ENCODE results near the gene PKP2.

The PKP2 gene

GRCh38 chr12:32860192-32860591 lies 36.4 kb downstream of the PKP2 start:
- DNase-seq, result no peak

GRCh38 chr12:32859389-32859788 lies 37.2 kb downstream of the PKP2 start:
- DNase-seq, result no peak

- no peak for DNase-seq
Observed at GRCh38 chr12:32854716-32855115, 41.9 kb downstream of the PKP2 start.

- no peak for DNase-seq
Observed at GRCh38 chr12:32854097-32854496, 42.5 kb downstream of the PKP2 start.

- no peak for DNase-seq
Observed at GRCh38 chr12:32847287-32847686, 49.3 kb downstream of the PKP2 start.

- no peak for DNase-seq
Observed at GRCh38 chr12:32846053-32846452, 50.5 kb downstream of the PKP2 start.

GRCh38 chr12:32843528-32844095 lies 53.0 kb downstream of the PKP2 start:
- DNase-seq, result no peak

- no peak for DNase-seq
Observed at GRCh38 chr12:32841061-32841460, 55.5 kb downstream of the PKP2 start.

GRCh38 chr12:32839828-32840227 lies 56.7 kb downstream of the PKP2 start:
- DNase-seq, result no peak

- DNase-seq, result no peak
Observed at GRCh38 chr12:32837974-32838373, 58.6 kb downstream of the PKP2 start.

- no peak for DNase-seq
Observed at GRCh38 chr12:32836710-32837109, 59.9 kb downstream of the PKP2 start.

GRCh38 chr12:32834122-32834521 lies 62.5 kb downstream of the PKP2 start:
- DNase-seq, result no peak

- no peak for DNase-seq
Observed at GRCh38 chr12:32828552-32828951, 68.0 kb downstream of the PKP2 start.

GRCh38 chr12:32828120-32828519 lies 68.5 kb downstream of the PKP2 start:
- DNase-seq, result no peak

- DNase-seq, result no peak
Observed at GRCh38 chr12:32826807-32827412, 69.7 kb downstream of the PKP2 start.

- no peak for DNase-seq
Observed at GRCh38 chr12:32824596-32824995, 72.0 kb downstream of the PKP2 start.

- DNase-seq, result no peak
Observed at GRCh38 chr12:32822344-32822743, 74.2 kb downstream of the PKP2 start.

GRCh38 chr12:32821710-32822109 lies 74.9 kb downstream of the PKP2 start:
- DNase-seq, result no peak

- DNase-seq, result no peak
Observed at GRCh38 chr12:32821293-32821692, 75.3 kb downstream of the PKP2 start.

GRCh38 chr12:32820376-32820931 lies 76.1 kb downstream of the PKP2 start:
- DNase-seq, result no peak

GRCh38 chr12:32819424-32819823 lies 77.2 kb downstream of the PKP2 start:
- no peak for DNase-seq

- DNase-seq, result no peak
Observed at GRCh38 chr12:32811686-32812392, 84.7 kb downstream of the PKP2 start.

GRCh38 chr12:32809846-32810245 lies 86.7 kb downstream of the PKP2 start:
- DNase-seq, result no peak

GRCh38 chr12:32809196-32809595 lies 87.4 kb downstream of the PKP2 start:
- no peak for DNase-seq

Measured in NCI-H1417 (cell line).